Activated CD4-positive, alpha-beta T cell treated with anti-CD3 and anti-CD28 coated beads, Interleukin-2, amount 10 ng/mL, durations not matched to agents 7 days and 5 days (primary cell): ENCODE data around the gene TBC1D2B. TPM values are rescaled to one million over a fixed set of nuclear protein-coding genes. Genes with fewer than 3 reads are reported as not detected.
A peak's percentile ranks its signal among the peaks of the same experiment; 100 is the strongest.

Source experiments
- CTCF ChIA-PET: fragments of 350-600 bp; sonication (Branson Sonifier 250); formaldehyde crosslinking; loops from one replicate; lab custom pipeline; 2021; ENCODE audit warnings: antibody characterized with exemption; lab: Charles Lee
- POLR2A ChIA-PET: fragments of 350-600 bp; sonication (Branson Sonifier 250); formaldehyde crosslinking; loops from one replicate; lab custom pipeline; 2021; ENCODE audit warnings: antibody characterized with exemption; lab: Charles Lee
- DNase-seq: peaks from one replicate; pipeline ENCODE4 v3.0.0-alpha.2; 2020
- H3K27ac Mint-ChIP-seq: one replicate; pipeline ENCODE4 v1.8.0; 2021; ENCODE audit warnings: mild to moderate bottlenecking, moderate library complexity, mixed read lengths
- H3K27me3 Mint-ChIP-seq: one replicate; pipeline ENCODE4 v1.8.0; 2021; ENCODE audit warnings: mixed read lengths
- H3K36me3 Mint-ChIP-seq: one replicate; pipeline ENCODE4 v1.8.0; 2021; ENCODE audit warnings: low read depth, mixed read lengths
- H3K4me1 Mint-ChIP-seq: one replicate; pipeline ENCODE4 v1.8.0; 2021; ENCODE audit warnings: mixed read lengths
- H3K4me3 Mint-ChIP-seq: one replicate; pipeline ENCODE4 v1.8.0; 2021; ENCODE audit warnings: mild to moderate bottlenecking, moderate library complexity, mixed read lengths
- H3K9me3 Mint-ChIP-seq: one replicate; pipeline ENCODE4 v1.8.0; 2021; ENCODE audit warnings: mixed read lengths
- total RNA-seq, 2 experiments: library from RNA; stranded (reverse); gene quantifications; one replicate each; pipeline ENCODE4 v1.2.3, GENCODE V29; 2021

TBC1D2B gene
- total RNA-seq, 2 experiments from 2014 or later: 77.2 to 83.7 TPM

GRCh38 chr15:78092261-78093041 is 14.9 kb upstream of the TBC1D2B start, which contains the start of gene SH2D7:
SH2D7 (plus strand) TSS chr15:78092561; CDS start chr15:78092585, 24 bp downstream.
- peaks cover 6% of the 10 kb centered on the region for H3K9me3 Mint-ChIP-seq
- peaks cover 29% of the 10 kb centered on the region for H3K4me1 Mint-ChIP-seq
- no peak within 1 kb of the TSS for H3K27ac Mint-ChIP-seq
- peaks cover 3% of the 10 kb centered on the region for H3K27me3 Mint-ChIP-seq
- no peak within 1 kb of the TSS for H3K4me3 Mint-ChIP-seq
- H3K36me3 Mint-ChIP-seq: peaks cover 4% of the 10 kb centered on the region
- POLR2A ChIA-PET: interaction anchor here (0.6 kb wide), 1 partner anchor 13 kb away, joined by 5 read pairs; no protein-coding TSS in a partner anchor
- no peak for DNase-seq
- CTCF ChIA-PET: interaction anchor here (1.4 to 2.9 kb wide), 7 partner anchors 9 to 56 kb away, joined by 3 to 14 read pairs (median 6); no protein-coding TSS in a partner anchor

GRCh38 chr15:78090422-78091063 is 13.0 kb upstream of the TBC1D2B start:
- POLR2A ChIA-PET: no interaction called here

DNA sequence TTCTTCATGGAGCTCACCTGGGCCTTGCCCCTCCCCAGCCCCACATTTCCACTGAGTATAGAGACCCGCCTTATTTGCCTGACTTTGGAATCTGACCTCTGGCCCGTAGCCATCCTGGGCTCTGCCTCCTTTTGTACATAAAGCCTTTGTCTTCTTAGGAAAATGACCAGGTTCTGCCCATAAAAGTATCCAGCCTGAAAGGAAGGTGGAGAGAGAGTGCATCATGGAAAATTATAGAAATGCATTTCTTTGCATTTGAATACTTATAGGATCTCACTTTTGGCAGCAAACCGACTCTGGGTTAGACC is 11.2 kb upstream of the TBC1D2B start:
- Mint-ChIP-seq H3K4me3 (no peak overlapping the region), H3K36me3 (peaks cover 4% of the 10 kb centered on the region), H3K27ac (no peak overlapping the region), H3K4me1 (peaks cover 35% of the 10 kb centered on the region), H3K27me3 (peaks cover 3% of the 10 kb centered on the region), H3K9me3 (peaks cover 6% of the 10 kb centered on the region)
- ChIA-PET POLR2A (no interaction called here), CTCF (interaction anchor here (1.0 to 1.5 kb wide), 3 partner anchors 13 to 20 kb away, joined by 3 to 8 read pairs (median 4); no protein-coding TSS in a partner anchor)
- no peak for DNase-seq

More at GRCh38 chr15:78090422-78091063, 13.0 kb upstream of the TBC1D2B start:
- CTCF ChIA-PET: interaction anchor here (1.0 to 1.5 kb wide), 6 partner anchors 8 to 37 kb away, joined by 3 to 6 read pairs (median 5); no protein-coding TSS in a partner anchor
- Mint-ChIP-seq H3K36me3 (peaks cover 4% of the 10 kb centered on the region), H3K27me3 (peaks cover 3% of the 10 kb centered on the region), H3K4me1 (peaks cover 29% of the 10 kb centered on the region), H3K27ac (no peak overlapping the region), H3K9me3 (peaks cover 6% of the 10 kb centered on the region), H3K4me3 (no peak overlapping the region)
- no peak for DNase-seq

DNA sequence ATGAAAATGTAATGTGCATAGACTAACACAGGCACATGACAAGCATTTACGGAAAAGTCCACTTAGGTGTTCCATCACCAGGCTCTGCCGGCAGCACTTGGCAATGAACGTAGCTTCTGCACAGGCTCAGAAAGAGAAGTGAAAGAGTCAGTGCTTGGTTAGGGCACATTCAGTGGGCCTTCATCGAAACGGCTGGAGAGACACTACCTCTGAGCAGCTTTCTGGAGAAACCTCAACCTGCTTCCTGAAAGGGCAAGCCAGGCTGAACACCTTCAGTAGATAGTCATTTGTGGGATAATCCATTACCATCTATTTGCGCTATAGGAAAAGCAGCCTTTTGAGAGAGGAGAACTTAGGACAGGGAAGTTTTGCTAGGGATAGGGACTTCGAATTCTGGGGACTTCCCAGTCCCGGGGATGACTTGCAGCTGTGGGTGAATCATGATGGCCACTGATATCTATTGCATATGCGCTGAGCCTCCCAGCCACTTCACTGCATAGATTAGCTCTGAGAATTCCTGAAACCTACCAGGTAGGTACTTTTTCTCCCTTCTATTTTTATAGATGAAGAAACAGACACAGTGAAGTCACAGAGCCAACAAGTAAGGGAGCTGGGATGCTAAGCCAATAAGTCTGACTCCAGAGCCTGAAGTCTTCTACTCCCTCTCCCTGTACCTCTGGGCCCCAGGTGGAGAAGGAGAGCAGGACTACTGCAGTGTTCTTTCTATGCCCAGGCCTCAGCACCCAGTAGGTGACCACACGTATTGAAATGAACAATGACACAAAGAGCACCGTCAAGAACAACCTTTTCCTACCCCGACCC is 10.7 kb upstream of the TBC1D2B start:
- ChIA-PET POLR2A (no interaction called here), CTCF (interaction anchor here (1.0 to 1.5 kb wide), 3 partner anchors 14 to 21 kb away, joined by 3 to 8 read pairs (median 4); no protein-coding TSS in a partner anchor)
- H3K27ac Mint-ChIP-seq: no peak overlapping the region
- H3K9me3 Mint-ChIP-seq: peaks cover 6% of the 10 kb centered on the region
- peaks cover 4% of the 10 kb centered on the region for H3K36me3 Mint-ChIP-seq
- peaks cover 3% of the 10 kb centered on the region for H3K27me3 Mint-ChIP-seq
- H3K4me1 Mint-ChIP-seq: peaks cover 34% of the 10 kb centered on the region
- DNase-seq: no peak
- no peak overlapping the region for H3K4me3 Mint-ChIP-seq

GRCh38 chr15:78085928-78086327 is 8.4 kb upstream of the TBC1D2B start:
- POLR2A ChIA-PET: no interaction called here
- no peak overlapping the region for H3K27ac Mint-ChIP-seq
- CTCF ChIA-PET: interaction anchor here (1.1 to 1.3 kb wide), 2 partner anchors 24 to 71 kb away, joined by 3 read pairs; no protein-coding TSS in a partner anchor
- H3K36me3 Mint-ChIP-seq: peaks cover 3% of the 10 kb centered on the region
- peaks cover 3% of the 10 kb centered on the region for H3K27me3 Mint-ChIP-seq
- no peak for DNase-seq
- H3K4me3 Mint-ChIP-seq: no peak overlapping the region
- peaks cover 5% of the 10 kb centered on the region for H3K9me3 Mint-ChIP-seq
- peaks cover 26% of the 10 kb centered on the region for H3K4me1 Mint-ChIP-seq

DNA sequence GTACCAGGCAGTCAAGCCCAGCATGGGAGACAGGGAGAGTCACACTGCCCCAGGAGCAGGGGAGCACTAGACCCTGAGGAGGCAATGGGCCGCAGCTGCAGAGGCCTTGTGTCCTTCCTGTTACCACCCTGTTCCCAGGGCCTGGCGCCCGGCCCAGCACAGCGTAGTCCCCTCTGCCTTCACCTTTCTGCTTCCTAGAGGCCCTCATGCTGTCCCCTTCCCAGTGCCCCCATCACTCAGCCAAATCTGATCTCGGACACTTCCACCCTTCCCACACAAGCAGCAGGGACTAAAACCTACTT is 6.9 kb upstream of the TBC1D2B start:
- Mint-ChIP-seq H3K4me3 (no peak overlapping the region), H3K36me3 (no peaks in the 10 kb centered on the region), H3K27me3 (no peaks in the 10 kb centered on the region), H3K27ac (peak overlapping the region; percentile 71), H3K4me1 (peaks cover 26% of the 10 kb centered on the region), H3K9me3 (no peaks in the 10 kb centered on the region)
- ChIA-PET POLR2A (no interaction called here), CTCF (interaction anchor here (1.5 to 3.2 kb wide), 4 partner anchors 18 to 67 kb away, joined by 3 to 11 read pairs (median 4); no protein-coding TSS in a partner anchor)
- DNase-seq: no peak

DNA sequence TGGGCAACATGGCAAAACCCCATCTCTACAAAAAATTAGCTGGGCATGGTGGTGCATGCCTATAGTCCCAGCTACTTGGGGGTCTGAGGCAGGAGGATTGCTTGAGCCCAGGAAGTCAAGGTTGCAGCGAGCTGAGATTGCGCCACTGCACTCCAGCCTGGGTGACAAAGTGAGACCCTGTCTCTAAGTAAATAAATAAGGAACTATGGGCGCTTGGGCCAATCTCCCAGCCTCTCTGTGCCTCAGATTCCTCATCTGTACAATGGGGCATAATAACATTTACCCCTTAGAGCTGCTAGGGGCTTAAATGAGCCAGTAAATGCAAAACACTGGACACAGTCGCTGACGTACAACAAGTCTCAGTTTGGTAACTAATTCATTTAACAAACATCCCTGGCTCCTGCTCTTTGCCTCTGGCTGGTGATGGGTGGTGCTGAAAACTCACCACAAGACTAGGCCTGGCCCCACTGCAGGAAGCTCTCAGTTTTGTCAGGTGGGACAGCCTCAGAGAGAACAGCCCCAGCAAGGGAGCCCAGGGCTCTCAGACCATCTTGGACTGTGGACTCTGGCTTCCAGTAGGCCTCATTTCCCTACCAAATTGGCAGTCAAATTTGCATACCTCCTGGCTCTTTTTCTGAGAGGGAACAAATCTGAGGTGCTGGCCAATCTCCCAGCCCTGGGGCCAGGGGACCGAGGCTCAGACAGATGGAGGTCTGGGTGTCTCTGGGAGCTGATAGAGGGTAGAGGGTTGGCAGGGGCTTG is 6.4 kb upstream of the TBC1D2B start:
- Mint-ChIP-seq H3K27me3 (no peaks in the 10 kb centered on the region), H3K27ac (peak overlapping the region; percentile 28), H3K9me3 (no peaks in the 10 kb centered on the region), H3K4me1 (peaks cover 26% of the 10 kb centered on the region), H3K36me3 (no peaks in the 10 kb centered on the region), H3K4me3 (no peak overlapping the region)
- CTCF ChIA-PET: interaction anchor here (0.8 to 3.2 kb wide), 7 partner anchors 9 to 66 kb away, joined by 3 to 11 read pairs (median 3); no protein-coding TSS in a partner anchor
- POLR2A ChIA-PET: no interaction called here
- DNase-seq: peak; percentile 36

- H3K27me3 Mint-ChIP-seq: no peaks in the 10 kb centered on the region
- no peaks in the 10 kb centered on the region for H3K9me3 Mint-ChIP-seq
- peak overlapping the region; percentile 48 for H3K27ac Mint-ChIP-seq
- no peak overlapping the region for H3K4me3 Mint-ChIP-seq
- DNase-seq: no peak
- H3K4me1 Mint-ChIP-seq: peaks cover 27% of the 10 kb centered on the region
- no peaks in the 10 kb centered on the region for H3K36me3 Mint-ChIP-seq
- ChIA-PET POLR2A (no interaction called here), CTCF (interaction anchor here (0.8 to 3.2 kb wide), 8 partner anchors 8 to 66 kb away, joined by 3 to 11 read pairs (median 3); no protein-coding TSS in a partner anchor)
Measured at GRCh38 chr15:78083186-78083585, 5.7 kb upstream of the TBC1D2B start.

- POLR2A ChIA-PET: no interaction called here
- DNase-seq: no peak
- peaks cover 32% of the 10 kb centered on the region for H3K4me1 Mint-ChIP-seq
Measured at GRCh38 chr15:78082743-78083110, 5.2 kb upstream of the TBC1D2B start.

DNA sequence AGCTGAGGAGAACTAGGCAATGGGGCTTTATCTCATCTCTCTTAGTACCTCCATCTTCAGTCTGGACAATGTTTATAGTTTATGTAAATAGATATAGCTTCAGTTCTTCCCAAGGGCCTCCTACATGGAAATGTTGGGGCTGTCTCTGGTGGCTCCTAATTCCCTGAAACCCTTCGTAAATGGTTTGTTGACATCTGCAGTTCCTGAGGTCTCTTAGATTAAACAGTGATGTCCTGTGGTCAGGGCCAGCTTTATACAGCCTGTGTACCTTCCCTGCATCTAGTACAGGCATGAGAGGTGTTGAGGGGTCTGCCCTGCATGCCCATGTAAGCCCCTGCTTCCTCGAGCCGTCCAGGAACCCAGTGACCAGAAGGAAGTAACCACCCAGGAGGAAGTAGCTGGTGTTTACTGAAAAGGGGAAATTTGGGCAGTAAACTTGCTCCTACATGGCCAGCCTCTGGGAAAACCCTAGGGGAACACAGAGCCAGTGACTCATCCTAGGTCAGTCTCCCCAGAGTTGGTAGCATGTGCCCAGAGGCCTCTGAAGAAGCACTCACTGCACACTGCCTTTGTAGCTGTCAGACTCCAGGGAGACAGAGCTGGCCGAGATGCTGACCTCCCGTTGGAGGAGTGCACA is 4.7 kb upstream of the TBC1D2B start:
- Mint-ChIP-seq H3K36me3 (no peaks in the 10 kb centered on the region), H3K4me1 (peaks cover 32% of the 10 kb centered on the region), H3K4me3 (no peak overlapping the region), H3K27ac (no peak overlapping the region), H3K9me3 (no peaks in the 10 kb centered on the region), H3K27me3 (no peaks in the 10 kb centered on the region)
- DNase-seq: no peak
- CTCF ChIA-PET: interaction anchor here (0.9 to 3.2 kb wide), 4 partner anchors 9 to 48 kb away, joined by 3 to 11 read pairs (median 6); no protein-coding TSS in a partner anchor
- POLR2A ChIA-PET: no interaction called here

More at GRCh38 chr15:78082743-78083110, 5.2 kb upstream of the TBC1D2B start:
- no peaks in the 10 kb centered on the region for H3K27me3 Mint-ChIP-seq
- CTCF ChIA-PET: interaction anchor here (0.9 to 3.2 kb wide), 7 partner anchors 8 to 65 kb away, joined by 3 to 11 read pairs (median 4); no protein-coding TSS in a partner anchor
- H3K9me3 Mint-ChIP-seq: no peaks in the 10 kb centered on the region
- H3K4me3 Mint-ChIP-seq: no peak overlapping the region
- H3K36me3 Mint-ChIP-seq: no peaks in the 10 kb centered on the region
- H3K27ac Mint-ChIP-seq: no peak overlapping the region

DNA sequence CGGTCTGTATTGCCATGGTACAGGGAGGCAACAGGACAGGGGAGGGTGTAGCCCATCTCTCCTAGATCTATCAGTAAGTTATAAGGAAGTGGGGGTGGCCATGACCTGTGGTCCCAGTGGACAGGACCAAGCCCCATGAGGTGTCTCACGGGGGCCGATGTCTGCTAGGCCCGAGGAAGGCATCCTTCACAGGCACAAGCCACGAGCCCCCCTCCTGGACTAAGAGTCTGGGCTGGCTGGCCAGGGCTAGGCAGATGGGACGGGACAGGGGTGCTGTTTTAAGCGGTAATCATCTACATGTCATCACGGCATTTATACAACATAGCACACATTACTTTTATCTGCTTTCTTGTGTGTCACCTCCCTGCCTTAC is 2.6 kb upstream of the TBC1D2B start:
- no peak overlapping the region for H3K4me3 Mint-ChIP-seq
- ChIA-PET POLR2A (no interaction called here), CTCF (interaction anchor here (1.0 to 1.6 kb wide), 4 partner anchors 21 to 45 kb away, joined by 3 to 4 read pairs (median 4); no protein-coding TSS in a partner anchor)
- peaks cover 43% of the 10 kb centered on the region for H3K4me1 Mint-ChIP-seq
- no peak for DNase-seq
- H3K9me3 Mint-ChIP-seq: no peaks in the 10 kb centered on the region
- H3K27ac Mint-ChIP-seq: no peak overlapping the region
- peaks cover 5% of the 10 kb centered on the region for H3K36me3 Mint-ChIP-seq
- H3K27me3 Mint-ChIP-seq: no peaks in the 10 kb centered on the region
